HG03175 (cell line): ENCODE results near the gene TIE1.

Experiments
- ATAC-seq: cut with Tn5 transposase; IDR thresholded peaks from one replicate; pipeline ENCODE4 v1.9.1; 2021; ENCODE audit warnings: mild to moderate bottlenecking, moderate library complexity; ENCODE audit not compliant: unreplicated experiment

The TIE1 gene

DNA sequence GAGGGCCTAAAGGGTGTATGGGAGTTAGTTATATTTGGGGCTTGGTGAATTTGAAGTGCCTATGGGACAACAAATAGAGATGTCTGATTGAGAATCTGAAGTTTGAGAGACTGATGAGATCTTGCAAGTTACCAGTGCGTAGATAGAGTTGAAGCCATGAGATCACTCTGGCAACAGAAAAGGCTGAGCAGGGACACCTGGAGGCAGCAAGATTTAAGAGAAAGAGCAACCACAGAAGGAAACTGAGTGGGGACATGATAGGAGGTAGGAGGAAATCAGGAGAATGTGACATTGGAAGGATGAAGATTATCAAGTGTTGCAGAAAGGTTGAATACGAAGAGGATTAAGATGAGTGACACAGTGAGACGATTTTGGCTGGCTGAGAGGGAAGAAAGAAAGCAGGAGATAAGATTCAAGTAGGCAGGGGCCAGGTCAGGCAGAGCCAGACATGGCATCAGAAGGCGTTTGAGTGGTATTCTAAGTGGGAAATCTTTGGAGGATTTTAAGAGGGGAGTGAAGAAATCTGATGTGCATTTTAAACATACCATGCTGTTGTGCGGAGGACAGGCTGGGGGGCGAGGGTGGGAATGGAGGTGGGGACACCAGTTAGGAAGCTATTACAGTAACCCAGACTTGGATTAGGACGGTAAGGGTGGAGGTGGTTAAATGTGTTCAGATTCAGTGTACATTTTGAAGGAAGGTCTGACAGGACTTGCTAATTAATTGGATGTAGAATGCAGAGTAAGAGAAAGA, 33.8 kb downstream of the TIE1 start:
- no peak for ATAC-seq

DNA sequence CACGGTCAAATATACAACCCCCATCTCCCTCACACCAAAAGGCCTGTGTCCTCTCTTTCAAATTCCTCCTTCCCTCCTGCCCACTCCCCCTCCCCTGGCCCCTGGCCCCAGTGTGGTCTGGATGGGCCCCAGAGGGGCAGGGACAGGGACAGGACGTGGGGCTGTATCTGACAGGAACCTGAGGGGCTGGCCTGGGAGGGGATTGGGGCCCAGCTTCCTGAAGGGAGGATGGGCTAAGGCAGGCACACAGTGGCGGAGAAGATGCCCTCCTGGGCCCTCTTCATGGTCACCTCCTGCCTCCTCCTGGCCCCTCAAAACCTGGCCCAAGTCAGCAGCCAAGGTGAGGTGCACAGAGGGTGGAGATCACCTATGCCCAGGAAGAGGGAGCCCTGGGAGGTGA, 36.8 kb downstream of the TIE1 start, which contains the start of gene MPL:
Gene MPL (plus strand): TSS at position 231 of the 400 bp plus-strand sequence. CDS start 31 bp downstream, at position 262.
- no peak for ATAC-seq

DNA sequence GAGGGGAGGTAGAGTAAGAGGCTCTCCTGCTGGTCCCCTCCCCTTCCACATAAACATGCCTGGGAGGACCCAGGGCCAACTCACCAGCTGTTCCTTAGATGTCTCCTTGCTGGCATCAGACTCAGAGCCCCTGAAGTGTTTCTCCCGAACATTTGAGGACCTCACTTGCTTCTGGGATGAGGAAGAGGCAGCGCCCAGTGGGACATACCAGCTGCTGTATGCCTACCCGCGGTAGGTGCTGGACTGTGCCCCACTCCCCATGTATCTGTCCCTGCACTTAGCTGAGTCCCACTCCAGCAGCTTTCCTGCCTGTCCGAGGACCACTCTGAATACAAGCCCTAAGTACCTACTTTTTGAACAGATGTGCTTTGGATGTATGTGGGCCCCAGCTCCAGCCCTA, 37.2 kb downstream of the TIE1 start:
- ATAC-seq = no peak

DNA sequence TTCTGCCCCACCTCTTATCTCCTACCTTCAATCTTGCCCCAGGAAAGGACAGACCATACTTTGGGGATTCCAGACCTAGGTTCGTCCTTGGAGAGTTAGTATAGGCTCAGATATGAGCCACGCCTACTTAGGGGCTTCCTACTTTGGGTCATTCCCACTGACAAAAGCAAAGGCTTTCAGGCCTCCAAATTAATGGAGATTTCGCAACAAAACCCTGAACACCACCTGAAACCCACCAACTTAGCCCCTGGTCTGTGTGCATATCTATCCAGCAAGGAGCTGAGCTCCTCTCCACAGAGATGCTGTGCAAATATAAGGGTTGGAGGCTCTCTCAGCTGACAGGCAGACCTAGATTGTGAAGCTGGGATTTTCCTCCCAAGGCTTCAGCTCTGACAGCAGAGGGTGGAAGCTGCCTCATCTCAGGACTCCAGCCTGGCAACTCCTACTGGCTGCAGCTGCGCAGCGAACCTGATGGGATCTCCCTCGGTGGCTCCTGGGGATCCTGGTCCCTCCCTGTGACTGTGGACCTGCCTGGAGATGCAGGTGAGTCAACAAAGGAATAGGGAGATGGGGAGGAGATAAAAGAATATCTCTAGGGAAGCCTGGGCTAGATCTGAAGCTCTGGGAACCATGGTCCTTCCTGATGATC, 38.9 kb downstream of the TIE1 start:
- no peak for ATAC-seq

DNA sequence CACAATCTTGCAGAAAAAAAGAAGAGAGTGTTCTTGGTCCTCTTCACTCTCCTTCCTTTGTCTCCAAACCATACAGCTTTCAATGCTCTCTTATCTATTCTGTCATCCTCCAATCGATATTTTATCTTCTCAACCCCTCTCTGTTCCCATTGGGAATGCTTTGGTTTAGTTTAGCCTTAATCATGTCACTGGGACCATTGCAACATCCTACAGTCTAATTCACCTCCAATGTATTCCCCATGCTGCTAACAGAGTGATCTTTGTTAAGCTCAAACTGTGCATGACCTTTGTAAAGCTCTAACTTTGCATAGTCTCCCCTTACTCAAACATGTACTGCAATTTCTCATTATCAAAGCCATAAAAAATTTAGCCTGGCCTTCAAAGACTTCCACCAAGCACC, 39.8 kb downstream of the TIE1 start:
- no peak for ATAC-seq

DNA sequence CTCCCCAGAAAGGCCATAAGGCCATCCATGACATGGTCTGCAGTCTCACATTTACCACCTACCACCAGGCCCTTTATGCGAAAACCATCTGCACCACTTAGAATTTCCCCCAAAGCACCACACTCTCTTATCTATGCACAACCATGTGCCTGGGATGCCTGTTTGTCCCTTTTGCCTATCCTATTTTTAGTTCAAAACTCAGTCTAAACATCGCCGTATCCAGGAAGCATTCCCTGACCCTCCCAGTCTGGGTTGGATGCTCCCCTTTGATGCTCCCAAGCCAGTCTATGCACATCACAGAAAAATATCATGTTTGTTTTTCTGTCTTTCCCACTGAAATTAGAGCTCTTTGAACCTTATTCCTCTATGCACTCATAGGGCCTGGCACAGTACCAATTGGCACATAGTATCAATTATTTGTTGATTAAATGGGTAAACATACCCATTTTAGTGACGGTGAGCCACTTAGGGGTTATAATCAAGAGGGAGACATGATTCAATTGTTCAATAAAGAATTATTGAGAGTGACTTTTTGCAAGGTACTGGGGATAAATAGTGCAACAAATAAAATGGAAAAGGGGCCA, 43.6 kb downstream of the TIE1 start:
- ATAC-seq = no peak

DNA sequence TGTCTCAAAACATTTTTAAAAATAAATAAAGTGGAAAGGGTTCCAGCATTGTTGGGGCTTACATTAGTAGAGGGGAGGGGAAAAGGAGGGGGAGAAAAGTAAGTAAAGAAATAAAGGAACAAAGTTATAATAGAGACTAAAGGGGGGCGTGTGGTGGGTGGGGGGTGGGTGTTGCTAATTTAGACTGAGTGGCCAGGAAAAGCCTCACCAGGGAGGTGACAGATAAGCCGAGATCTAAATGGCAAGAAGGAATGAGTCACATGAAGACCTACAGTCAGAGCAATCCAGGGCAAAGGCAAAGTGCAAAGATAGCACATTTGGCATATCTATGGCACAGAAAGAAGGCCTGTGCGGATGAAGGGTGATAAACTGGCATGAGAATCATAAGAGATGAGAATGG, 44.3 kb downstream of the TIE1 start:
- ATAC-seq = no peak

DNA sequence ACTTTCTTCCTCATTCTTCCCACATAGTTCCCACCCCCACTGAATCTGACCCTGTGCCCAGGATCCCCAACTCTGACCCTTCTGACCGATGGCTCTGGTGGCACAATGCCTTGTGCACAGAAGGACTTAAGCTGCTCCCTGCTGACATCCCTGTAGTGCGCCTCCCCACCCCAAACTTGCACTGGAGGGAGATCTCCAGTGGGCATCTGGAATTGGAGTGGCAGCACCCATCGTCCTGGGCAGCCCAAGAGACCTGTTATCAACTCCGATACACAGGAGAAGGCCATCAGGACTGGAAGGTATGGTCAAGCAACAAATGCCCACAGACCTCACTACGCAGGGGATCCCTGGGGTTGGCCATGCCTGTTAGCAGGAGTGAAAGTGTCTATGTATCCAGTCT, 45.9 kb downstream of the TIE1 start:
- no peak for ATAC-seq

DNA sequence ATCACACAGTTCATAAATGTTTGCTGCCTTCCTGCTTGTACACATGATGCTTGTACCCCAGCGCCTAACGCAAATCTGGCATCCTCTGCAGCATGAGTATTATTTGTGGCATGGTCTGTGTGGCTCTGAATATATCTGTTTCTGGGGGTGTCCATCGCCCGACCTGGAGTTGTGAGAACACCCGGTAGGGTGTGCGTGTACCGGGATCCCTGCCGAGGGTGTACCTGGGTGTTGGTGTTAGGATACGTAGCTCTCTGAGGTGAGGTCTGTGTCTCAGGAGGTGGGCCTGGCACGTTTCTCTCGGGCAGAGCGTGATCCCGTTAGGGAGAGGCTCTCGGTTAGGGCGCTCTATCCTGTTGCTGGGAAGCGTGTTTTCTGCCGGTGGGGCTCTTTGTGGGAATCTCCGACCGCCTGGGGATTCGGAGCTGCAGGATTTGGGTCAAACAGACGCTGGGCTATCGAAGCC, 47.6 kb downstream of the TIE1 start:
- no peak for ATAC-seq

DNA sequence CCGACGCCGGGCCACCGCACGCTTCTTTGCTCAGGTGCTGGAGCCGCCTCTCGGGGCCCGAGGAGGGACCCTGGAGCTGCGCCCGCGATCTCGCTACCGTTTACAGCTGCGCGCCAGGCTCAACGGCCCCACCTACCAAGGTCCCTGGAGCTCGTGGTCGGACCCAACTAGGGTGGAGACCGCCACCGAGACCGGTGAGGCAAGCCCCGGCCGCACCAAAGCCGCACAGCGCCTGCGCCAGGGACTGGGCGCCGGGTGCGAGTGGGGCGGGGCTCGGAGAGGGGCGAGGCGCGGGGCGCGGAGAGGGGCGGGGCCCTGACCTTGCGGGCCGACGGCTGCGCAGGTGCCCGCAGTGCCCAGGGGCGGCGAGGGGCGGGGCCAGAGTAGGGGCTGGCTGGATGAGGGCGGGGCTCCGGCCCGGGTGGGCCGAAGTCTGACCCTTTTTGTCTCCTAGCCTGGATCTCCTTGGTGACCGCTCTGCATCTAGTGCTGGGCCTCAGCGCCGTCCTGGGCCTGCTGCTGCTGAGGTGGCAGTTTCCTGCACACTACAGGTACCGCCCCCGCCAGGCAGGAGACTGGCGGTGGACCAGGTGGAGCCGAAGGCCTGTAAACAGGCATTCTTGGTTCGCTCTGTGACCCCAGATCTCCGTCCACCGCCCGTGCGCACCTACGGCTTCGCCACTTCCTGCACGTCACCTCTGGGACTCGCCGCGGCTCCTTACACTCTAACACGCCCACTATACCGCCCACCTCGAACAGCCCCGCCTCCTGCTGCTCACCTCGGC, 48.2 kb downstream of the TIE1 start:
- no peak for ATAC-seq

DNA sequence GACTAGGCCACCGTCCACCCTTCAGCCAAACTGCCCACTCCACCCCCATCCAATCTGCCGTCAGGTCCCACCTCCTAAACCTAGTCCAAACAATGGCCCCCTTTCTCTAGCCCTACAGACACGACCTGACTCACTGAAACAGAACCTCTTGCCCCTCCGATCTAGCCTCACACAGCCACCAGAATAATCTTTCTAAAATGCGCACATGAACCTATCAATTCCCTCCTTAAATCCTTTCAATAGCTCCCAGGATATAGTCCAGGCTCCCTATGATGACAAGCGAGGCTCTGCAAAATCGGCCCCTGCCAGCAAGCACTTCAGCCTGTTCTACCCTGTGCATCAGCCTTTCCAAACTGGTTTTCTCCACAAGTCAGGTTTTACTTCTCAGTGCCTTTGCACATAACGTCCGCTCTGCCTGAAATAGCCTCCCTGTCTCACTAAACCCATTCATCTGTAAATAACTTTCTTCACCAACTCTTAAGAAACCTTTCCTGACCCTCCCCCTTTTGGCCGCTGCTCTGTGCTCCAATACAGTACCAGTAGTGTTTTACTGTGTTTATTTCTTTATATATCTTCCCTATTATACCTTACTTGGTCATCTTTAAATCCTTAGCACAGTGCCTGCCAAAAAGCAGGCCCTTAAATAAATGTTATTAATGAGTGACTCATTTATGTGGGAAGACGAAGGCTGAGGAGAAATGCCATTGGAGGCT, 49.0 kb downstream of the TIE1 start:
- ATAC-seq = no peak

DNA sequence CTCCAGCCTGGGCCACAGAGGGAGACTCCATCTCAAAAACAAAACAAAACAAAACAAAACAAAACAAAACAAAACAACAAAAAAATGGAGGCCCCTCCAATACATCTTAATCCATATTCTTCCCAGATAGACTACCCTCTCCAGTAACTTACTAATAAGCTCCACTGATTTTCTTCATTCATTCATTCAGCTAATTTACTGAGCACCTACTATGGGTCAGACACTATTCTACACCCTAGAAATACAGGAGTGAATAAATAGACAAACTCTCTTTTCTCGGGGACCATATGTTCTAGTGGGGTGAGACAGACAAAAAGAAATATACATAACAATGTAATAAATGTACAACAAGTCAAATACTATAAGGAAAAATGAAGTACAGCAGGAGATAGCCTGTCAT, 50.2 kb downstream of the TIE1 start:
- ATAC-seq = no peak

DNA sequence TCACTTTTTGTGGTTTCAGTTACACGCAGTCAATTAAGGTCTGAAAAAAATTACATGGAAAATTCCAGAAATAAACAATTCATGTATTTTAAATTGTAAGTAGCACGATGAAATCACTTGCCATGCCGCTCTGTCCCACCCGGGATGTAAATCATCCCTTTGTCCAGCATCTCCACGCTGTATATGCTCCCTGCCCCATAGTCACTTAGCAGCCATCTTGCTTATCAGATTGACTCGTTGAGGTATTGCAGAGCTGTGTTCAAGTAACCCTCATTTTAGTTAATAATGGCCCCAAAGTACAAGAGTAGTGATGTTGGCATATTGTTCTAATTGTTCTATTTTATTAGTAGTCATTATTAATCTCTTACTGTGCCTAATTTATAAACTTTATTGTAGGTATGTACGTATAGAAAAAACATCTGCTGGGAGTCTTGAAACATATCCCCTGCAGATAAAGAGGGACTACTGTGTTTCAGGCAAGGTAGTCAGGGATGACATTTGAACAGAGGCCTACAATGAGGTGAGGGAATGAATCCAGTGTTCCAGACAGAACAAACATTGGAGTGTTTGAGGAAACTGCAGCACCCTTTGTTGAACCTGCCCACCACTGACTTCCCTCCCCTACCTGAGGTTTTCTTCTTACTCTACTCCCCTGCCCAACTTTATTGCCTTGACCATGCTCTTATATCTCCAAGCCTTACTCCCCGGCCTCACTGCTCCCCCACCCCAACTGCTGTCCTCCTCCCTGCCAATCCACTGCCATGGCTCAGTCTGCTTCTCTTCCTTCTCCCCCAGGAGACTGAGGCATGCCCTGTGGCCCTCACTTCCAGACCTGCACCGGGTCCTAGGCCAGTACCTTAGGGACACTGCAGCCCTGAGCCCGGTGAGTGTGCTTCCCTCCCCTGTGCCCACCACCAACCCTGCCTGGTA, 50.9 kb downstream of the TIE1 start:
- no peak for ATAC-seq

DNA sequence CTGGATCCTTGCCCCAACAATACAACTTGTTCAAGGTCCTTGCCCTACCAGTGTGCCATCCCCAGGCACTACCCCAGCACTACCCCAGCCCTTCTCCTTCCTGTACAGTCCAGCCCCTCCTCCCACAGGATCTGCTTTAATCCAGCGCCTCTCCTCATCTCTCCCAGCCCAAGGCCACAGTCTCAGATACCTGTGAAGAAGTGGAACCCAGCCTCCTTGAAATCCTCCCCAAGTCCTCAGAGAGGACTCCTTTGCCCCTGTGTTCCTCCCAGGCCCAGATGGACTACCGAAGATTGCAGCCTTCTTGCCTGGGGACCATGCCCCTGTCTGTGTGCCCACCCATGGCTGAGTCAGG, 51.5 kb downstream of the TIE1 start:
- ATAC-seq = no peak

DNA sequence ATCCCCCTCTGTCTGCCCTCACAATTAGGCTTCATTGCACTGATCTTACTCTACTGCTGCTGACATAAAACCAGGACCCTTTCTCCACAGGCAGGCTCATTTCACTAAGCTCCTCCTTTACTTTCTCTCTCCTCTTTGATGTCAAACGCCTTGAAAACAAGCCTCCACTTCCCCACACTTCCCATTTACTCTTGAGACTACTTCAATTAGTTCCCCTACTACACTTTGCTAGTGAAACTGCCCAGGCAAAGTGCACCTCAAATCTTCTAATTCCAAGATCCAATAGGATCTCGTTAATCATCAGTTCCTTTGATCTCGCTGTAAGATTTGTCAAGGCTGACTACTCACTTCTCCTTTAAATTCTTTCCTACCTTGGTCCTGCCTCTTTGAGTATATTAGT, 52.1 kb downstream of the TIE1 start:
- no peak for ATAC-seq

DNA sequence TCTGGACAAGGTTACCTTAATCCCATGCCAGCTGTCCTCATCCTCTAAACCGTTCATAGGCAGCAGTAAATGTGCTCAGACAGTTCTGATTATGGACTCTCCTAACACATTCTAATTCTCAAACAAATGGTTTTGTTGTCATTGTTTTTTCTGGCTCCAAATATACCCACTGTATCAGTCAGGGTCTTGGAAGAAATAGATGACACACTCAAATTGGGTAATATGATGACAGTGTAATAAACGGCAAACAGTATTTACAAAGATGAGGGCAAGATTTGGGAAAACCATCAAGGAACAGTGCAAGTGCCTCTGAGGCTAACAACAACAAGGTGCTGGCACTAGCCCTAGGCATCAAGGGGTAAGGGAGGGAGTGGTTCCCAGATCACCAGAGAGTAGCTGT, 53.7 kb downstream of the TIE1 start:
- no peak for ATAC-seq

DNA sequence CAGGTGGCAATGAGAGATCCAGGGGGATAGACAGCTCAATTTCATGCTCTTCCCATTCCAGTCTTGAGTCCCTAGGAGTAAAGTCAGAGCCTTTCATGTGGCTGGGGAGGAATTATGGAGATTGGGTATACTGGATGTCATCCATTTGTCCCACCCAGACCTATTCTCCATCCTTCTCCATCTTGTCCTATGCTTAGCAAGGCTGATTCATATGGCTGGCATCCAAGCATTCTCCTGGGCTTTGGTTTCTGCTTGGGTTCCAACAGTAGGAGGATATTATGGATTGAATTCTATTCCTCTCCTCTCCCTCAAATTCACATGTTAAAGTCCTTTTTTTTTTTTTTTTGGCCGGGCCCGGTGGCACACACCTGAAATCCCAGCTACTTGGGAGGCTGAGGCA, 54.2 kb downstream of the TIE1 start:
- no peak for ATAC-seq

DNA sequence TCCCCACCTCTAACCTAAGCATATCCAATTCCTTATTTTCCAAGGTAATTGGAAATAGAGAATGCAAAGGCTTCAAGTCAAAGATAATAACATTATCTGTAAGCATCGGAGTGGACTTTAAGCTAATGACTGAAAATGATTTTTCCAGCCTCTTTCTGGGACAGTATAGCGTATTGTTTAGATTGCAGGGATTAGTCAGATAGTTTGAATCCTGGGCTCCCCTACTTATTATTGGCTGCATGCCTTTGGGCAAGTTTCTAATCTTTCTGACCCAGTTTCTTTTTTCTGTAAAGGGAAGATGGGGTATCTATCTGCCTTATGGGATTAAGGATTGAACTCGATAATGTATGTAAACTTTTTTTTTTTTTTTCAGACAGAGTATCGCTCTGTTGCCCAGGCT, 56.5 kb downstream of the TIE1 start:
- no peak for ATAC-seq

DNA sequence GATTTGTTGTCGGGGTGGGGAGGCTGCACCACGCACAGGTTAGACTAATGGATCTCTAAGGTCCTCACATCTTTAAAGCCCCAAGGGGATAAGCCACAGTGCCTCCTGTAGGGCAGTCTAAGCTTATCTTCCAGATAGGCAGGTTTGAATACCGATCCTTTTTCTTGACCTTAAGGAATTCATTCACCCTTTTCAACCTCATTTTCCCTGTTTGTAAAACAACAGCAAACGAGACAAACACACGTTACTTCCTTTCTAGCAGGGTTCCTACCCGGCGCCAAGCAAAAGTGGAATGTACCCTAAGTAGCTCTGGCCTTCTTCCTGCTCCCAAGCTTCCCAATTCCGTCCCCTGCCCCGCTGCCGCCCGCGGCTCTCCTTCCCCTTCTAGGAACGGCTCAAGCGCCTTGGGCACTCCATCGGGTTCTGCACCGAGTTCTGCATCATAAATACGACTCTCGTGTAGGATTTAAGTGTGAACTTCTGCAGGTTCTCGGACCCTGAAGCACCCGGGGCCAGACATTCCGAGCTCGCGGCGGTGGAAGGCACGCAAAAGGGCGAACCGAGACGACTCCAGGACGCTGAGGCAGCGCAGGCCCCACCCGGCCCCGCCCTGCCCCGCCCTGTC, 57.5 kb downstream of the TIE1 start:
- ATAC-seq = no peak
